ENCODE data around the gene TULP4. TPM values are rescaled to one million over a fixed set of nuclear protein-coding genes. Genes with fewer than 3 reads are reported as not detected.
"Not testable (repeated sequence)": the region's sequence is repeated elsewhere in the genome, so short reads cannot be mapped to it uniquely, and the experiment has no call there.

The TULP4 gene
- total RNA-seq, 1 donor from 2014 or later: 252 TPM

- no peak overlapping the region for H3K4me2 ChIP-seq
- TF ChIP-seq EZH2 (IDR thresholded peaks at IDR 0.05) (no peak), EZH2phosphoT487 (IDR thresholded peaks at IDR 0.05) (no peak), CTCF (IDR thresholded peaks at IDR 0.05) (no peak)
- H3K27me3 Mint-ChIP-seq (ENCODE audit: insufficient read depth, low read depth): peaks cover 5% of the 10 kb centered on the region
These were observed 153.5 kb downstream of the TULP4 start for GRCh38 chr6:158465747-158466146.

GRCh38 chr6:158467923-158468322 is 155.7 kb downstream of the TULP4 start:
- Mint-ChIP-seq H3K36me3 (peaks cover 53% of the 10 kb centered on the region), H3K4me3 (no peak overlapping the region), H3K27ac (no peak overlapping the region), H3K9me3 (no peaks in the 10 kb centered on the region), H3K4me1 (no peaks in the 10 kb centered on the region), H3K27me3 (ENCODE audit: insufficient read depth, low read depth) (peaks cover 5% of the 10 kb centered on the region)
- no peak overlapping the region for H3K9ac ChIP-seq
- H3K79me2 ChIP-seq (ENCODE audit: low read depth): no peaks in the 10 kb centered on the region
- TF ChIP-seq EZH2phosphoT487 (IDR thresholded peaks at IDR 0.05) (no peak), CTCF (IDR thresholded peaks at IDR 0.05) (no peak), EZH2 (IDR thresholded peaks at IDR 0.05) (no peak)
- peak overlapping the region; percentile 50 for H3K27ac ChIP-seq
- no peaks in the 10 kb centered on the region for H3K9me3 ChIP-seq (ENCODE audit: low read depth)
- H4K20me1 ChIP-seq (ENCODE audit: low read depth): no peaks in the 10 kb centered on the region
- H3K4me2 ChIP-seq: no peak overlapping the region
- H3F3A ChIP-seq (ENCODE audit: low read depth): peaks cover 52% of the 10 kb centered on the region
- no peak overlapping the region for H3K4me3 ChIP-seq
- H2AFZ ChIP-seq (replicated peaks): no peak overlapping the region
- H3K36me3 ChIP-seq: peaks cover 5% of the 10 kb centered on the region
- H3K27me3 ChIP-seq: no peaks in the 10 kb centered on the region
- peak; percentile 50 for DNase-seq (ENCODE audit: low spot score)
- peaks cover 25% of the 10 kb centered on the region for H3K4me1 ChIP-seq

More at GRCh38 chr6:158465747-158466146, 153.5 kb downstream of the TULP4 start:
- peaks cover 12% of the 10 kb centered on the region for H3K4me1 ChIP-seq
- no peak for DNase-seq (ENCODE audit: low spot score)
- H3K36me3 ChIP-seq: peaks cover 5% of the 10 kb centered on the region
- H3F3A ChIP-seq (ENCODE audit: low read depth): peaks cover 43% of the 10 kb centered on the region
- no peaks in the 10 kb centered on the region for H3K27me3 ChIP-seq
- no peak overlapping the region for H3K9ac ChIP-seq
- H3K4me3 ChIP-seq: no peak overlapping the region
- no peaks in the 10 kb centered on the region for H3K9me3 ChIP-seq (ENCODE audit: low read depth)
- H3K27ac Mint-ChIP-seq: no peak overlapping the region
- H3K27ac ChIP-seq: no peak overlapping the region
- H3K79me2 ChIP-seq (ENCODE audit: low read depth): no peaks in the 10 kb centered on the region
- H3K4me1 Mint-ChIP-seq: no peaks in the 10 kb centered on the region
- no peaks in the 10 kb centered on the region for H4K20me1 ChIP-seq (ENCODE audit: low read depth)
- peaks cover 57% of the 10 kb centered on the region for H3K36me3 Mint-ChIP-seq
- H2AFZ ChIP-seq (replicated peaks): no peak overlapping the region
- H3K9me3 Mint-ChIP-seq: no peaks in the 10 kb centered on the region
- H3K4me3 Mint-ChIP-seq: no peak overlapping the region

GRCh38 chr6:158468666-158469065 is 156.4 kb downstream of the TULP4 start:
- H3K36me3 Mint-ChIP-seq: peaks cover 49% of the 10 kb centered on the region
- Histone ChIP-seq H4K20me1 (ENCODE audit: low read depth) (no peaks in the 10 kb centered on the region), H3K9me3 (ENCODE audit: low read depth) (no peaks in the 10 kb centered on the region), H3K4me1 (peaks cover 28% of the 10 kb centered on the region), H3K79me2 (ENCODE audit: low read depth) (no peaks in the 10 kb centered on the region), H3K4me3 (no peak overlapping the region), H3K36me3 (peaks cover 5% of the 10 kb centered on the region), H3F3A (ENCODE audit: low read depth) (peaks cover 52% of the 10 kb centered on the region), H3K9ac (no peak overlapping the region), H3K4me2 (no peak overlapping the region), H3K27ac (no peak overlapping the region), H3K27me3 (no peaks in the 10 kb centered on the region), H2AFZ (replicated peaks) (no peak overlapping the region)
- H3K27me3 Mint-ChIP-seq (ENCODE audit: insufficient read depth, low read depth): peaks cover 5% of the 10 kb centered on the region
- no peaks in the 10 kb centered on the region for H3K4me1 Mint-ChIP-seq
- H3K4me3 Mint-ChIP-seq: no peak overlapping the region
- DNase-seq (ENCODE audit: low spot score): peak; percentile 15
- TF ChIP-seq EZH2 (IDR thresholded peaks at IDR 0.05): no peak
- no peak for TF ChIP-seq EZH2phosphoT487 (IDR thresholded peaks at IDR 0.05)
- TF ChIP-seq CTCF (IDR thresholded peaks at IDR 0.05): no peak
- no peaks in the 10 kb centered on the region for H3K9me3 Mint-ChIP-seq
- no peak overlapping the region for H3K27ac Mint-ChIP-seq

- not testable (repeated sequence) for DNase-seq (ENCODE audit: low spot score); H3K27me3 ChIP-seq; H3K9me3 Mint-ChIP-seq; H3K9ac ChIP-seq; H3K4me3 ChIP-seq; H2AFZ ChIP-seq (replicated peaks); H4K20me1 ChIP-seq (ENCODE audit: low read depth); H3K4me3 Mint-ChIP-seq; H3K27me3 Mint-ChIP-seq (ENCODE audit: insufficient read depth, low read depth); H3K4me2 ChIP-seq; H3K36me3 ChIP-seq; H3K27ac ChIP-seq; H3K4me1 Mint-ChIP-seq; H3K27ac Mint-ChIP-seq; H3K79me2 ChIP-seq (ENCODE audit: low read depth); H3K9me3 ChIP-seq (ENCODE audit: low read depth)
- Histone ChIP-seq H3K4me1 (peaks cover 23% of the 10 kb centered on the region), H3F3A (ENCODE audit: low read depth) (peaks cover 47% of the 10 kb centered on the region)
- H3K36me3 Mint-ChIP-seq: peaks cover 37% of the 10 kb centered on the region
These were observed 157.8 kb downstream of the TULP4 start for GRCh38 chr6:158470023-158470422.

All from neural progenitor cell (in vitro differentiated cells).